Left lung (tissue), 10 donors: ENCODE results near the gene JARID2. TPM values are rescaled to one million over a fixed set of nuclear protein-coding genes. Genes with fewer than 3 reads are reported as not detected.

Experiments
- ATAC-seq: fragments of 200-7000 bp; cut with Tn5 transposase; one replicate; pipeline ENCODE4 v1.9.1; 2020; ENCODE audit warnings: moderate library complexity
- DNase-seq, 4 donors: peaks; one replicate each; pipeline ENCODE4 v3.0.0-alpha.2; 2013 to 2020
- H3K27ac ChIP-seq, 2 donors: fragments of 200-600 bp; sonication (generic) in 1 of 2; one replicate each; pipeline versions ENCODE4 v1.5.0 to v1.8.0; 2020 to 2021
- H3K27me3 ChIP-seq, 2 donors: fragments of 200-600 bp; sonication (generic) in 1 of 2; one replicate each; pipeline versions ENCODE4 v1.5.0 to v1.8.0; 2020 to 2021
- H3K36me3 ChIP-seq, 2 donors: fragments of 200-600 bp; sonication (generic) in 1 of 2; one replicate each; pipeline versions ENCODE4 v1.5.0 to v1.8.0; 2020 to 2021
- H3K4me1 ChIP-seq, 2 donors: fragments of 200-600 bp; one replicate each; pipeline ENCODE4 v1.8.0; 2021
- H3K4me3 ChIP-seq, 2 donors: fragments of 200-600 bp; sonication (generic) in 1 of 2; one replicate each; pipeline versions ENCODE4 v1.5.0 to v1.8.0; 2020 to 2021; ENCODE audit warnings: mild to moderate bottlenecking in 1 of 2
- H3K9me3 ChIP-seq, 2 donors: fragments of 200-600 bp; sonication (generic) in 1 of 2; one replicate each; pipeline versions ENCODE4 v1.5.0 to v1.8.0; 2020 to 2021
- intact Hi-C, 2 donors: fragments of 100-400 bp; cut with DNase I; formaldehyde crosslinking; loops; one replicate each; pipeline versions ENCODE4 v1.11.2 to v1.14.2; 2022
- polyA plus RNA-seq, 6 donors: library from polyadenylated mRNA; unstranded; fragments of 120-200 nt; gene quantifications; one replicate each; pipeline ENCODE4 v1.2.1, GENCODE V29; 2013; ENCODE audit not compliant: insufficient read length in 6 of 6
- total RNA-seq, 2 donors: library from RNA; stranded (reverse); fragmentation: NEBNext Ultra II Directional; extraction: Animal tissue kit (Norgen Biotek cat#: 25700); gene quantifications; one replicate each; pipeline ENCODE4 v1.2.1, GENCODE V29; 2021
- TF ChIP-seq, protein P1 (sequence below), 2 donors: fragments of 200-600 bp; sonication (generic) in 1 of 2; IDR thresholded peaks; one replicate each; pipeline versions ENCODE4 v1.5.0 to v1.8.0; 2021; ENCODE audit warnings: antibody characterized with exemption in 2 of 2
- donor health status: DM: no; HTN: yes; CAD: no.
- donor health status: DM: no; HTN: no; CAD: no.

The JARID2 gene
- total and polyA plus RNA-seq, 8 donors, result 10.2 to 19.4 (median 17.8) TPM

GRCh38 chr6:15533379-15534026, 287.6 kb downstream of the JARID2 start:
- Histone ChIP-seq H3K4me3 (no peak overlapping the region), H3K27ac (peak overlapping the region in 1 of 2 donors; percentile 81), H3K36me3 (peaks cover 0 to 41% of the 10 kb centered on the region in 2 donors), H3K27me3 (no peaks in the 10 kb centered on the region), H3K9me3 (no peaks in the 10 kb centered on the region), H3K4me1 (peaks cover 0 to 45% of the 10 kb centered on the region in 2 donors)
- TF ChIP-seq, protein P1, sequence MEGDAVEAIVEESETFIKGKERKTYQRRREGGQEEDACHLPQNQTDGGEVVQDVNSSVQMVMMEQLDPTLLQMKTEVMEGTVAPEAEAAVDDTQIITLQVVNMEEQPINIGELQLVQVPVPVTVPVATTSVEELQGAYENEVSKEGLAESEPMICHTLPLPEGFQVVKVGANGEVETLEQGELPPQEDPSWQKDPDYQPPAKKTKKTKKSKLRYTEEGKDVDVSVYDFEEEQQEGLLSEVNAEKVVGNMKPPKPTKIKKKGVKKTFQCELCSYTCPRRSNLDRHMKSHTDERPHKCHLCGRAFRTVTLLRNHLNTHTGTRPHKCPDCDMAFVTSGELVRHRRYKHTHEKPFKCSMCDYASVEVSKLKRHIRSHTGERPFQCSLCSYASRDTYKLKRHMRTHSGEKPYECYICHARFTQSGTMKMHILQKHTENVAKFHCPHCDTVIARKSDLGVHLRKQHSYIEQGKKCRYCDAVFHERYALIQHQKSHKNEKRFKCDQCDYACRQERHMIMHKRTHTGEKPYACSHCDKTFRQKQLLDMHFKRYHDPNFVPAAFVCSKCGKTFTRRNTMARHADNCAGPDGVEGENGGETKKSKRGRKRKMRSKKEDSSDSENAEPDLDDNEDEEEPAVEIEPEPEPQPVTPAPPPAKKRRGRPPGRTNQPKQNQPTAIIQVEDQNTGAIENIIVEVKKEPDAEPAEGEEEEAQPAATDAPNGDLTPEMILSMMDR (IDR thresholded peaks at IDR 0.05), result no peak
- no peak for ATAC-seq
- DNase-seq, result no peak
- intact Hi-C loops, result no loop called here

- no peaks in the 10 kb centered on the region for H3K9me3 ChIP-seq
- peaks cover 0 to 58% of the 10 kb centered on the region in 2 donors for H3K4me1 ChIP-seq
- H3K27me3 ChIP-seq, result no peaks in the 10 kb centered on the region
- H3K4me3 ChIP-seq, result no peak overlapping the region
- no peak for DNase-seq
- TF ChIP-seq, protein P1 (IDR thresholded peaks at IDR 0.05), result no peak
- peaks cover 0 to 36% of the 10 kb centered on the region in 2 donors for H3K36me3 ChIP-seq
- peak; percentile 52 for ATAC-seq
- H3K27ac ChIP-seq, result peak overlapping the region; percentile 13 to 81
- intact Hi-C loops, result no loop called here
Measured at GRCh38 chr6:15534974-15535373, 289.1 kb downstream of the JARID2 start.

DNA sequence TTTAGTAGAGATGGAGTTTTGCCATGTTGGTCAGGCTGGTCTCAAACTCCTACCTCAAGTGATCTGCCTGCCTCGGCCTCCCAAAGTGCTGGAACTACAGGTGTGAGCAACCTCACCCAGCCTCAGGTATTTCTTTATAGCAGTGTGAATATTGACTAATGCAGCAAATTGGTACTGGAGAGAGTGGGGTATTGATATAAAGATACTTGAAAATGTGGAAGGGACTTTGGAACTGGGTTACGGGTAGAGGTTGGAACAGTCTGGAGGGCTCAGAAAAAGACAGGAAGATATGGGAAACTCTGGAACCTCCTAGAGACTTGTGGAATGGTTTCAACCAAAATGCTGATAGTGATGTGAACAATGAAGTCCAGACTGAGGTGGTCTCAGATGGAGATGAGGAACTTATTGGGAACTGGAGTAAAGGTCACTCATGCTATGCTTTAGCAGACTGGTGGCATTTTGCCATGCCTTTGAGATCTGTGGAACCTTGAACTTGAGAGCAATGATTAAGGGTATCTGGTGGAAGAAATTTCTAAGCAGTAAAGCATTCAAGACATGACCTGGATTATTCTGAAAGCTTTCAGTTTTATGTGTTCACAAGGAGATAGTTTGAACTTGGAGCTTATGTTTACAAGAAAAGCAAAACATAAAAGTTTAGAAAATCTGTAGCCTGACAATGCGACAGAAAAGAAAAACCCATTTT, 289.8 kb downstream of the JARID2 start:
- Histone ChIP-seq H3K27ac (peak overlapping the region; percentile 13 to 81), H3K36me3 (peaks cover 0 to 30% of the 10 kb centered on the region in 2 donors), H3K9me3 (no peaks in the 10 kb centered on the region), H3K4me3 (peak overlapping the region in 1 of 2 donors; percentile 1), H3K4me1 (peaks cover 0 to 65% of the 10 kb centered on the region in 2 donors), H3K27me3 (no peaks in the 10 kb centered on the region)
- TF ChIP-seq, protein P1 (IDR thresholded peaks at IDR 0.05), result no peak
- no peak for DNase-seq
- no peak for ATAC-seq
- intact Hi-C loops, result no loop called here

GRCh38 chr6:15536198-15536955, 290.5 kb downstream of the JARID2 start:
- H3K4me1 ChIP-seq, result peaks cover 0 to 71% of the 10 kb centered on the region in 2 donors
- ATAC-seq (no peak), DNase-seq (no peak)
- H3K9me3 ChIP-seq, result no peaks in the 10 kb centered on the region
- H3K4me3 ChIP-seq, result peak overlapping the region in 1 of 2 donors; percentile 13
- peak overlapping the region in 1 of 2 donors; percentile 81 for H3K27ac ChIP-seq
- no peaks in the 10 kb centered on the region for H3K27me3 ChIP-seq
- intact Hi-C loops, result no loop called here
- peaks cover 0 to 22% of the 10 kb centered on the region in 2 donors for H3K36me3 ChIP-seq
- TF ChIP-seq, protein P1 (IDR thresholded peaks at IDR 0.05), result no peak

GRCh38 chr6:15538106-15538505, 292.2 kb downstream of the JARID2 start:
- H3K27ac ChIP-seq, result peak overlapping the region in 1 of 2 donors; percentile 37
- peaks cover 0 to 83% of the 10 kb centered on the region in 2 donors for H3K4me1 ChIP-seq
- H3K27me3 ChIP-seq, result no peaks in the 10 kb centered on the region
- TF ChIP-seq, protein P1 (IDR thresholded peaks at IDR 0.05), result no peak
- peaks cover 0 to 5% of the 10 kb centered on the region in 2 donors for H3K36me3 ChIP-seq
- ATAC-seq (no peak), DNase-seq (no peak)
- intact Hi-C loops, result no loop called here
- H3K9me3 ChIP-seq, result no peaks in the 10 kb centered on the region
- H3K4me3 ChIP-seq, result no peak overlapping the region
